A673 (cell line): ENCODE data around the gene SLC25A13. TPM values are rescaled to one million over a fixed set of nuclear protein-coding genes. Genes with fewer than 3 reads are reported as not detected.

Experiments used
- BruUV-seq: library from RNA; stranded (reverse); fragments of 400-500 nt; replicated peaks from 2 replicates; lab custom pipeline; 2021; lab: Mats Ljungman, UMichigan
- CTCF ChIA-PET: fragments of 300-600 bp; sonication (Branson Sonifier 250); formaldehyde crosslinking; loops from one replicate; lab custom pipeline; 2022; ENCODE audit warnings: antibody characterized with exemption; lab: Charles Lee
- POLR2A ChIA-PET: fragments of 300-600 bp; sonication (Branson Sonifier 250); formaldehyde crosslinking; loops from one replicate; lab custom pipeline; 2022; ENCODE audit warnings: antibody characterized with exemption; ENCODE audit not compliant: low non-redundant PET; lab: Charles Lee
- DNase-seq: peaks from one replicate; pipeline ENCODE4 v3.0.0-alpha.2; 2015; ENCODE audit warnings: low spot score
- H3K27ac ChIP-seq: fragments of 200-600 bp; sonication (generic); 2 replicates; pipeline ENCODE4 v1.5.1; 2016; ENCODE audit warnings: mixed run types, low read depth, mild to moderate bottlenecking, mixed read lengths, antibody characterized with exemption, low read length; ENCODE audit not compliant: poor library complexity, severe bottlenecking
- H3K27me3 ChIP-seq: fragments of 200-600 bp; sonication (generic); replicated peaks from 2 replicates; pipeline ENCODE4 v1.6.1; 2017; ENCODE audit warnings: mixed run types, low read depth, mild to moderate bottlenecking, mixed read lengths, antibody characterized with exemption, low read length; ENCODE audit not compliant: insufficient read depth, poor library complexity
- H3K36me3 ChIP-seq: fragments of 200-600 bp; sonication (generic); 2 replicates; pipeline ENCODE4 v1.6.1; 2016; ENCODE audit warnings: mixed run types, mild to moderate bottlenecking, mixed read lengths, antibody characterized with exemption, low read length; ENCODE audit not compliant: insufficient read depth, poor library complexity, severe bottlenecking
- H3K4me1 ChIP-seq: fragments of 200-600 bp; sonication (generic); 2 replicates; pipeline ENCODE4 v1.6.1; 2017; ENCODE audit warnings: mixed run types, mild to moderate bottlenecking, mixed read lengths, antibody characterized with exemption, low read length; ENCODE audit not compliant: insufficient read depth, poor library complexity, severe bottlenecking
- H3K4me3 ChIP-seq: fragments of 200-600 bp; sonication (generic); 2 replicates; pipeline ENCODE4 v1.5.1; 2016; ENCODE audit warnings: low read depth, mixed run types, mild to moderate bottlenecking, mixed read lengths, low read length; ENCODE audit not compliant: poor library complexity, severe bottlenecking
- H3K9me3 ChIP-seq: fragments of 200-600 bp; sonication (generic); 2 replicates; pipeline ENCODE4 v1.6.1; 2016; ENCODE audit warnings: mixed run types, low read depth, mild to moderate bottlenecking, mixed read lengths, antibody characterized with exemption, low read length; ENCODE audit not compliant: poor library complexity, severe bottlenecking
- EZH2 ChIP-seq: fragments of 200-600 bp; sonication (generic); IDR thresholded peaks from 2 replicates; pipeline ENCODE4 v1.6.1; 2017; ENCODE audit warnings: borderline replicate concordance, low read depth, mild to moderate bottlenecking, mixed read lengths, antibody characterized with exemption, low read length; ENCODE audit not compliant: poor library complexity, severe bottlenecking
- intact Hi-C: fragments of 100-400 bp; cut with micrococcal nuclease; formaldehyde crosslinking; loops from one replicate; pipeline ENCODE4 v1.10.0; 2022; ENCODE audit not compliant: unreplicated experiment
- total RNA-seq: library from RNA; stranded (reverse); gene quantifications from 2 replicates; pipeline ENCODE4 v1.2.3, GENCODE V29; 2021
- TF ChIP-seq, protein P1 (sequence below): fragments of 300-800, 200-600 bp; sonication (generic); conservative IDR thresholded peaks from 2 replicates; pipeline ENCODE4 v1.5.1; 2017; ENCODE audit warnings: low read depth, mild to moderate bottlenecking, antibody characterized with exemption, low read length, moderate library complexity, mixed read lengths

Gene SLC25A13
- total RNA-seq, 1 experiment from 2014 or later, result 22.7 TPM

DNA sequence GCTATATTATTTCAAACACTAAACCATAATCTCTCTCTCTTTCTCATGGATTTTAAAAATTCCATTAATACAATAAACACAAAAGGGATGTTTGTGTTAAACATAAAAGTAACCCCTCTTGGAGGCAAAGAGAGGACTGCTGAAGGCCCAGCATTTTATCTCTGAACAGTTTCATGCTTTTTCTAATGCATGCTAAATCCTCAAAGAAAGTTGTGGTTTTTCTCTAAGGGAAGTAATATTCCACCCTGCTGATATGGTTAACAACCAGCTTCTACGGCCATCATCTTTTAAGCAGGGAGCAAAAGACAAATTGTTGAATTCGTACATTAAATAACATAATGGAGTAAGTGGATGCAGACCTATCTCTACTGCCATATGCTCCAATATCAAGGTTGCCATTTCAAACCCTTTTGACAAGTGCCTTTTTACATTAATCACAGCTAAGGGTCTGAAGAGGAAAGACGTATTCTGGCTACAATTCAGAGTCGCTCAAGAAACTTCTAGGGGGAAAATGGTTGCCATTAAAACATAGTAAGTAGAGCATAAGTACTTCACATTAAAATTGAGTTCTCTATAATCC is 103.1 kb downstream of the SLC25A13 start:
- TF ChIP-seq, protein P1, sequence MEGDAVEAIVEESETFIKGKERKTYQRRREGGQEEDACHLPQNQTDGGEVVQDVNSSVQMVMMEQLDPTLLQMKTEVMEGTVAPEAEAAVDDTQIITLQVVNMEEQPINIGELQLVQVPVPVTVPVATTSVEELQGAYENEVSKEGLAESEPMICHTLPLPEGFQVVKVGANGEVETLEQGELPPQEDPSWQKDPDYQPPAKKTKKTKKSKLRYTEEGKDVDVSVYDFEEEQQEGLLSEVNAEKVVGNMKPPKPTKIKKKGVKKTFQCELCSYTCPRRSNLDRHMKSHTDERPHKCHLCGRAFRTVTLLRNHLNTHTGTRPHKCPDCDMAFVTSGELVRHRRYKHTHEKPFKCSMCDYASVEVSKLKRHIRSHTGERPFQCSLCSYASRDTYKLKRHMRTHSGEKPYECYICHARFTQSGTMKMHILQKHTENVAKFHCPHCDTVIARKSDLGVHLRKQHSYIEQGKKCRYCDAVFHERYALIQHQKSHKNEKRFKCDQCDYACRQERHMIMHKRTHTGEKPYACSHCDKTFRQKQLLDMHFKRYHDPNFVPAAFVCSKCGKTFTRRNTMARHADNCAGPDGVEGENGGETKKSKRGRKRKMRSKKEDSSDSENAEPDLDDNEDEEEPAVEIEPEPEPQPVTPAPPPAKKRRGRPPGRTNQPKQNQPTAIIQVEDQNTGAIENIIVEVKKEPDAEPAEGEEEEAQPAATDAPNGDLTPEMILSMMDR, result no peak
- no peak for TF ChIP-seq EZH2
- POLR2A ChIA-PET, result no interaction called here
- H3K4me3 ChIP-seq, result no peak overlapping the region
- no TSS peak for BruUV-seq
- H3K27me3 ChIP-seq, result no peaks in the 10 kb centered on the region
- CTCF ChIA-PET, result no interaction called here
- H3K36me3 ChIP-seq, result no peaks in the 10 kb centered on the region
- no peak for DNase-seq
- no peaks in the 10 kb centered on the region for H3K9me3 ChIP-seq
- intact Hi-C loops, result no loop called here
- H3K27ac ChIP-seq, result no peak overlapping the region
- no peaks in the 10 kb centered on the region for H3K4me1 ChIP-seq

DNA sequence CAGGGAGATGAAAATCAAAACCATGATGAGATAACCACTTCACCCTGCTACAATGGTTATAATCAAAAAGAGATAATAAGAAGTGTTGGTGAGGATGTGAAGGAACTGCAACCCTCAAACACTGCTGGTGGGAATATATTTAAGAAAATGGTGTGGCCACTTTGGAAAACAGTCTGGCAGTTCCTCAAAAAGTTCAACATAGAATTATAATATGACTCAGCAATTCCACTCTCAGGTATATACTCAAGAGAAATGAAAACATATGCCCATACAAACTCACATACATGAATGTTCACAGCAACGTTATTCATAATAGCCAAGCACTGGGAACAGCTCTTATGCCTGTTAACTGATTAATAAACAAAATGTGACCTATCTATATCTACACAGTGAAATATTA is 104.8 kb downstream of the SLC25A13 start:
- intact Hi-C loops, result no loop called here
- TF ChIP-seq EZH2, result no peak
- TF ChIP-seq, protein P1, result no peak
- Histone ChIP-seq H3K27me3 (no peaks in the 10 kb centered on the region), H3K4me1 (no peaks in the 10 kb centered on the region), H3K9me3 (no peaks in the 10 kb centered on the region), H3K36me3 (no peaks in the 10 kb centered on the region), H3K27ac (no peak overlapping the region), H3K4me3 (no peak overlapping the region)
- POLR2A ChIA-PET, result no interaction called here
- no TSS peak for BruUV-seq
- CTCF ChIA-PET, result no interaction called here
- no peak for DNase-seq

DNA sequence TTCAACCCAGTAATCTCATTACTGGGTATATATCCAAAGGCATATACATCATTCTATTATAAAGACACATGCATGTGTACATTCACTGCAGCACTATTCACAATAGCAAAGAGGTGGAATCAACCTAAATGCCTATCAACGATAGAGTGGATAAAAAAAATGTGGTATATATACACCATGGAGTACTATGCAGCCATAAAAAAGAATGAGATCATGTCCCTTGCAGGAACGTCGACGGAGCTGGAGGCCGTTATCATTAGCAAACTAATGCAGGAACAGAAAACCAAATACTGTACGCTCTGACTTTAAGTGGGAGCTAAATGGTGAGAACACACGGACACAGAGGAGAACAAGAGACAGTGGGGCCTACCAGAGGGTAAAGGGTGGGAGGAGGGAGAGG is 105.5 kb downstream of the SLC25A13 start:
- CTCF ChIA-PET, result no interaction called here
- intact Hi-C loops, result no loop called here
- no peak for TF ChIP-seq EZH2
- TF ChIP-seq, protein P1, result no peak
- H3K9me3 ChIP-seq, result no peaks in the 10 kb centered on the region
- POLR2A ChIA-PET, result no interaction called here
- no peak for DNase-seq
- no peaks in the 10 kb centered on the region for H3K4me1 ChIP-seq
- H3K27ac ChIP-seq, result no peak overlapping the region
- no TSS peak for BruUV-seq
- H3K27me3 ChIP-seq, result no peaks in the 10 kb centered on the region
- H3K36me3 ChIP-seq, result no peaks in the 10 kb centered on the region
- no peak overlapping the region for H3K4me3 ChIP-seq
